GM06990 (cell line): ENCODE results near the gene FLT1.

ENCODE experiments used
- DNase-seq: peaks from one replicate; pipeline ENCODE4 v3.0.0-alpha.2; 2011; ENCODE audit not compliant: insufficient read length; ENCODE audit errors: extremely low read depth
- H3K27me3 ChIP-seq: replicated peaks from 2 replicates; pipeline ENCODE4 v1.6.0; 2011; ENCODE audit warnings: low read length; ENCODE audit not compliant: control insufficient read depth, insufficient read depth
- H3K36me3 ChIP-seq: 2 replicates; pipeline ENCODE4 v1.5.1; 2011; ENCODE audit warnings: low read length; ENCODE audit not compliant: control insufficient read depth, insufficient read depth
- H3K4me3 ChIP-seq: replicated peaks from 2 replicates; pipeline ENCODE4 v1.5.1; 2011; ENCODE audit warnings: low read depth, mild to moderate bottlenecking, control low read depth, low read length
- CTCF ChIP-seq: IDR thresholded peaks from 2 replicates; pipeline ENCODE4 v1.5.1; 2011; ENCODE audit warnings: low read length, control low read depth, mild to moderate bottlenecking, inconsistent platforms; ENCODE audit not compliant: insufficient read depth, poor library complexity, severe bottlenecking

FLT1 gene

GRCh38 chr13:28494778-28495537, at the start of gene FLT1:
Gene FLT1 (minus strand): TSS chr13:28495128. CDS start chr13:28494843, 285 bp downstream.
- Histone ChIP-seq H3K4me3 (peak within 1 kb of the TSS; percentile 54), H3K27me3 (peaks cover 1% of the 10 kb centered on the region), H3K36me3 (no peaks in the 10 kb centered on the region)
- DNase-seq = peak; percentile 5
- TF ChIP-seq CTCF = no peak

GRCh38 chr13:28544026-28544425, 49.1 kb upstream of the FLT1 start:
- no peaks in the 10 kb centered on the region for H3K27me3 ChIP-seq
- H3K4me3 ChIP-seq = no peak overlapping the region
- no peak for DNase-seq
- H3K36me3 ChIP-seq = no peaks in the 10 kb centered on the region
- TF ChIP-seq CTCF = no peak

GRCh38 chr13:28542804-28543203, 47.9 kb upstream of the FLT1 start:
- TF ChIP-seq CTCF = no peak
- Histone ChIP-seq H3K36me3 (no peaks in the 10 kb centered on the region), H3K4me3 (no peak overlapping the region), H3K27me3 (no peaks in the 10 kb centered on the region)
- no peak for DNase-seq

- no peak for DNase-seq
- Histone ChIP-seq H3K36me3 (no peaks in the 10 kb centered on the region), H3K27me3 (no peaks in the 10 kb centered on the region), H3K4me3 (no peak overlapping the region)
- TF ChIP-seq CTCF = no peak
These were observed 47.0 kb upstream of the FLT1 start for GRCh38 chr13:28541966-28542365.

GRCh38 chr13:28540612-28541011, 45.7 kb upstream of the FLT1 start:
- TF ChIP-seq CTCF = no peak
- Histone ChIP-seq H3K4me3 (no peak overlapping the region), H3K36me3 (no peaks in the 10 kb centered on the region), H3K27me3 (no peaks in the 10 kb centered on the region)
- no peak for DNase-seq
